Naive thymus-derived CD4-positive, alpha-beta T cell (primary cell): Measurements from ENCODE around the gene TTBK2. TPM values are rescaled to one million over a fixed set of nuclear protein-coding genes. Genes with fewer than 3 reads are reported as not detected.

Experiments used
- ATAC-seq: fragments of 150-1000 bp; cut with Tn5 transposase; 2 replicates; pipeline ENCODE4 v1.10.0; 2021; ENCODE audit warnings: mild to moderate bottlenecking, moderate library complexity
- CTCF ChIA-PET: fragments of 350-600 bp; sonication (Branson Sonifier 250); formaldehyde crosslinking; loops from one replicate; lab custom pipeline; 2021; ENCODE audit warnings: antibody characterized with exemption; lab: Charles Lee
- POLR2A ChIA-PET: fragments of 350-600 bp; sonication (Branson Sonifier 250); formaldehyde crosslinking; loops from one replicate; lab custom pipeline; 2021; ENCODE audit warnings: antibody characterized with exemption, inconsistent platforms; lab: Charles Lee
- DNase-seq, 9 donors: peaks; one replicate each; pipeline versions ENCODE4 v3.0.0 to v3.0.0-alpha.2; 2020 to 2022; ENCODE audit warnings: mixed read lengths in 1 of 9
- H3K27ac ChIP-seq: one replicate; pipeline ENCODE4 v1.7.0; 2013; ENCODE audit warnings: mild to moderate bottlenecking, low read depth, low read length, moderate library complexity
- H3K27me3 ChIP-seq, 2 donors: one replicate each; pipeline ENCODE4 v1.7.0; 2013; ENCODE audit warnings: low read length in 2 of 2, mild to moderate bottlenecking in 2 of 2, moderate library complexity in 2 of 2; ENCODE audit not compliant: control insufficient read depth in 2 of 2, insufficient read depth in 2 of 2
- H3K36me3 ChIP-seq, 3 experiments: 1 replicate in 2 of 3; 2 replicates in 1 of 3; pipeline ENCODE4 v1.7.0; 2013; ENCODE audit warnings: low read length in 3 of 3, mild to moderate bottlenecking in 3 of 3, moderate library complexity in 1 of 3; ENCODE audit not compliant: insufficient read depth in 3 of 3, control insufficient read depth in 2 of 3
- H3K4me1 ChIP-seq, 2 donors: one replicate each; pipeline ENCODE4 v1.7.0; 2013; ENCODE audit warnings: low read length in 2 of 2, mild to moderate bottlenecking in 2 of 2, moderate library complexity in 1 of 2; ENCODE audit not compliant: control insufficient read depth in 2 of 2, insufficient read depth in 2 of 2
- H3K4me3 ChIP-seq: 2 replicates; pipeline ENCODE4 v1.7.0; 2013; ENCODE audit warnings: mild to moderate bottlenecking, low read length
- H3K9me3 ChIP-seq, 3 experiments: 1 replicate in 2 of 3; 2 replicates in 1 of 3; pipeline ENCODE4 v1.7.0; 2013; ENCODE audit warnings: low read length in 3 of 3; ENCODE audit not compliant: control insufficient read depth in 2 of 3
- H3K27ac Mint-ChIP-seq, 9 donors: one replicate each; pipeline ENCODE4 v1.8.0; 2020 to 2022; ENCODE audit warnings: mixed read lengths in 9 of 9, mild to moderate bottlenecking in 8 of 9, moderate library complexity in 5 of 9, inconsistent platforms in 2 of 9
- H3K27me3 Mint-ChIP-seq, 5 donors: one replicate each; pipeline ENCODE4 v1.8.0; 2021 to 2022; ENCODE audit warnings: mixed read lengths in 5 of 5, mild to moderate bottlenecking in 1 of 5
- H3K36me3 Mint-ChIP-seq, 5 donors: one replicate each; pipeline ENCODE4 v1.8.0; 2020 to 2022; ENCODE audit warnings: mixed read lengths in 5 of 5, mild to moderate bottlenecking in 3 of 5, inconsistent platforms in 1 of 5
- H3K4me1 Mint-ChIP-seq, 7 donors: one replicate each; pipeline ENCODE4 v1.8.0; 2020 to 2022; ENCODE audit warnings: mixed read lengths in 7 of 7, mild to moderate bottlenecking in 3 of 7, inconsistent platforms in 1 of 7
- H3K4me3 Mint-ChIP-seq, 10 donors: one replicate each; pipeline ENCODE4 v1.8.0; 2020 to 2022; ENCODE audit warnings: mild to moderate bottlenecking in 10 of 10, mixed read lengths in 10 of 10, moderate library complexity in 6 of 10, inconsistent platforms in 2 of 10
- H3K9me3 Mint-ChIP-seq, 11 donors: one replicate each; pipeline ENCODE4 v1.8.0; 2020 to 2022; ENCODE audit warnings: mixed read lengths in 11 of 11, mild to moderate bottlenecking in 4 of 11, inconsistent platforms in 1 of 11, moderate library complexity in 1 of 11
- intact Hi-C, 2 donors: fragments of 100-400 bp; cut with micrococcal nuclease; formaldehyde crosslinking; loops; one replicate each; pipeline ENCODE4 v1.15.1; 2023
- polyA plus RNA-seq, 2 donors: library from polyadenylated mRNA; unstranded; fragments of 300-500 nt; fragmentation: Illumina TruSeq; gene quantifications; one replicate each; pipeline ENCODE4 v1.2.3, GENCODE V29; 2021
- total RNA-seq, 6 experiments: library from RNA in 5 of 6; stranded (reverse) in 5 of 6; gene quantifications; 1 replicate in 5 of 6; 2 replicates in 1 of 6; pipeline ENCODE4 v1.2.3 and lab custom pipeline; 2021 to 2026

Gene TTBK2
- total and polyA plus RNA-seq, 7 experiments from 2014 or later: 12.5 to 30.5 (median 26.1) TPM

DNA sequence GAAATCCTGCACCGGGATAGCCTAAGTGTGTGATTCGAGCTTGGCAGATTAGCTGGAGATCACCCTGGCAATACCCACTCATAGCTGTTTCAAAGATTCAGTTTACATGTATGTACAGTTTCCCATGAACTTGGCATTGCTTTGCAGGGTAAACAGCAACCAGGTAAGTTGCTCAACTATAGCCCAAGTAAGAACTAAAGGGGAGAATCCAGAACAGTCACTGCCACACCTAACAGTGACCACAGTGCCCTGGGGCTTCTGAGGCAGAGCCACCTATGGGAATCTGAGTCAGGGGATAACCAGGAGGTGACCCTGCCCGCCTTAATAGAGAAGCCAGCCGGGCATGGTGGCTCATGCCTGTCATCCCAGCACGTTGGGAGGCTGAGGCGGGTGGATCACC, 199.6 kb downstream of the TTBK2 start:
- no peaks in the 10 kb centered on the region for H3K27me3 Mint-ChIP-seq
- H3K27ac Mint-ChIP-seq: peak overlapping the region in 1 of 9 donors; percentile 32
- H3K4me1 Mint-ChIP-seq: no peaks in the 10 kb centered on the region
- no peaks in the 10 kb centered on the region for H3K4me1 ChIP-seq
- H3K9me3 ChIP-seq: no peaks in the 10 kb centered on the region
- H3K36me3 ChIP-seq: peaks cover 0 to 53% (median 7%) of the 10 kb centered on the region in 3 experiments
- no peak for DNase-seq
- CTCF ChIA-PET: no interaction called here
- H3K27me3 ChIP-seq: no peaks in the 10 kb centered on the region
- no peak overlapping the region for H3K27ac ChIP-seq
- intact Hi-C loops: no loop called here
- H3K9me3 Mint-ChIP-seq: no peaks in the 10 kb centered on the region
- no peak overlapping the region for H3K4me3 ChIP-seq
- POLR2A ChIA-PET: no interaction called here
- peaks cover 0 to 21% (median 6%) of the 10 kb centered on the region in 5 donors for H3K36me3 Mint-ChIP-seq
- no peak overlapping the region for H3K4me3 Mint-ChIP-seq
- ATAC-seq: no peak

DNA sequence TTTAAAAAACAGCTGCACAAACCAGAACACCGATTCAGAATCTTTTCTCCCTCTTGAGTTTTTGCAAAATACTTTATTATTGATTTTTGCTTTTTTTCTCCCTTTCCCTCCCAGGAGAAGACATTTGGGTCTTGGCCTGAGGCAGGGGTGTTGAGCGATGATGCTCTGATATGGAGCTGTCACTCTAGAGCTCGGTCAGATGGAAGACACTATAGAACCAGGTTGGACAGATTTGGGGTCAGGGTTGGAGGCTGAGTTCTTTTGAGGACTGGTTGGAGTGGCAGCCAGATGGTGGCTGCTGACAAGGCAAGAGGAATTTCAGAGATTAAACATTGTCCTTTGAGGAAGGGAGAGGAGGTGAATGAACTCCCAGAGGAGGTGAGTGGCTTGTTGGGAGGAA, 200.5 kb downstream of the TTBK2 start:
- CTCF ChIA-PET: no interaction called here
- no peaks in the 10 kb centered on the region for H3K4me1 Mint-ChIP-seq

DNA sequence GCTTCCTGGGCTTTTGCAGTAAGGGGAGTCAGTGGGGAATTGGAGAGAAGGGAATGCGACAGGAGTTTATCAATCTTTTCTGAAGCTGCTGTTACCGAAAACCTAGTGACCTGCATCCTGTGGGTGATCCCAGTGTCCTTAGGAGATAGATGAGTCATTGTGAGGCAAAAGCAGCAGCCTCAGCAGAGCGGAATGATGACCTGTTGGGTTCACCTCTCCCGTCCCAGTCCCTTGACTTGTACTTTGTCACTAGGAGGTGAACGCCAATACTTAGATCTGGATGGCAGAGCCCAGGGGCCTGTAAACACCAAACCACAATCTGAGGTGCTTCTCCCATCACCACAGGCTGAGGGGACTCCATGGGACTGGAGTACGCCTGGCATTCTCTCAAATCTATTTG, 201.5 kb downstream of the TTBK2 start:
- ChIA-PET CTCF (no interaction called here), POLR2A (no interaction called here)
- H3K27me3 ChIP-seq: no peaks in the 10 kb centered on the region
- intact Hi-C loops: no loop called here
- H3K4me1 ChIP-seq: no peaks in the 10 kb centered on the region
- ATAC-seq: no peak
- H3K4me3 Mint-ChIP-seq: no peak overlapping the region
- H3K36me3 ChIP-seq: peaks cover 0 to 33% (median 0%) of the 10 kb centered on the region in 3 experiments
- H3K9me3 ChIP-seq: no peaks in the 10 kb centered on the region
- no peaks in the 10 kb centered on the region for H3K9me3 Mint-ChIP-seq
- H3K27me3 Mint-ChIP-seq: no peaks in the 10 kb centered on the region
- no peaks in the 10 kb centered on the region for H3K4me1 Mint-ChIP-seq
- H3K27ac ChIP-seq: no peak overlapping the region
- no peak for DNase-seq
- H3K27ac Mint-ChIP-seq: no peak overlapping the region
- peaks cover 0 to 8% (median 0%) of the 10 kb centered on the region in 5 donors for H3K36me3 Mint-ChIP-seq
- no peak overlapping the region for H3K4me3 ChIP-seq

More for the DNA sequence above, 200.5 kb downstream of the TTBK2 start:
- Mint-ChIP-seq H3K9me3 (no peaks in the 10 kb centered on the region), H3K27me3 (no peaks in the 10 kb centered on the region), H3K27ac (peak overlapping the region in 6 of 9 donors; percentile 6 to 79 (median 28)), H3K36me3 (peaks cover 0 to 15% (median 6%) of the 10 kb centered on the region in 5 donors), H3K4me3 (no peak overlapping the region)
- no peak for DNase-seq
- no peak overlapping the region for H3K4me3 ChIP-seq
- POLR2A ChIA-PET: interaction anchor here (0.6 kb wide), 1 partner anchor 273 kb away, joined by 4 read pairs; no protein-coding TSS in a partner anchor
- ATAC-seq: no peak
- intact Hi-C loops: no loop called here
- H3K27me3 ChIP-seq: no peaks in the 10 kb centered on the region
- no peaks in the 10 kb centered on the region for H3K9me3 ChIP-seq
- H3K36me3 ChIP-seq: peaks cover 0 to 43% (median 2%) of the 10 kb centered on the region in 3 experiments
- no peak overlapping the region for H3K27ac ChIP-seq
- no peaks in the 10 kb centered on the region for H3K4me1 ChIP-seq

- ATAC-seq (no peak), DNase-seq (no peak)
- Mint-ChIP-seq H3K27me3 (no peaks in the 10 kb centered on the region), H3K9me3 (no peaks in the 10 kb centered on the region), H3K36me3 (peaks cover 0 to 6% (median 0%) of the 10 kb centered on the region in 5 donors), H3K27ac (no peak overlapping the region), H3K4me1 (no peaks in the 10 kb centered on the region), H3K4me3 (no peak overlapping the region)
- H3K4me1 ChIP-seq: no peaks in the 10 kb centered on the region
- H3K27me3 ChIP-seq: no peaks in the 10 kb centered on the region
- intact Hi-C loops: no loop called here
- no peaks in the 10 kb centered on the region for H3K9me3 ChIP-seq
- no peak overlapping the region for H3K27ac ChIP-seq
- CTCF ChIA-PET: no interaction called here
- peaks cover 0 to 13% (median 0%) of the 10 kb centered on the region in 3 experiments for H3K36me3 ChIP-seq
- POLR2A ChIA-PET: no interaction called here
- H3K4me3 ChIP-seq: no peak overlapping the region
Measured at GRCh38 chr15:42716626-42717025, 204.0 kb downstream of the TTBK2 start.

DNA sequence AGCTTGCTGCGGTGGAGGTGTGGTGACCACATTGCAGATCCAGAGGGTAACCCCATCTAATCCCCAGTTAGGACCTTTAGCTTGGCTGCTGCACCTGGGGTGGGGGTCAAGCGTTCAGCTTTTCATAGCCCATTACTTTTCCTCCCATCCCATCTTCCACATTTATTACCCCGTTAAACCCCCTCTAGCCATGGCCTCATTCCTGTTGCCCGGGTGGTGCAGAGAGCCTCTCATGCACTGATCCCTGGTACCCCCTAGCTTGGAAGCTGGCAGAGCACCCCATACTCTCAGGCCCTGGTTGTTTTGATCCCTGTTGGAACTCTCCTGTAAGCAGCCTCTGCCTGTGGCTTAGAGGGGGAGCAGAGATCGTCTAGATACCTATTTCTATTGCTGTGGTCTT, 204.5 kb downstream of the TTBK2 start:
- Mint-ChIP-seq H3K4me3 (no peak overlapping the region), H3K9me3 (no peaks in the 10 kb centered on the region), H3K27ac (no peak overlapping the region), H3K27me3 (no peaks in the 10 kb centered on the region), H3K36me3 (peaks cover 0 to 6% (median 0%) of the 10 kb centered on the region in 5 donors), H3K4me1 (no peaks in the 10 kb centered on the region)
- ATAC-seq: no peak
- H3K4me3 ChIP-seq: no peak overlapping the region
- ChIA-PET CTCF (no interaction called here), POLR2A (interaction anchor here (0.6 kb wide), 1 partner anchor 209 kb away, joined by 3 read pairs; no protein-coding TSS in a partner anchor)
- DNase-seq: no peak
- no peaks in the 10 kb centered on the region for H3K27me3 ChIP-seq
- no peak overlapping the region for H3K27ac ChIP-seq
- peaks cover 0 to 13% (median 0%) of the 10 kb centered on the region in 3 experiments for H3K36me3 ChIP-seq
- H3K4me1 ChIP-seq: no peaks in the 10 kb centered on the region
- intact Hi-C loops: no loop called here
- no peaks in the 10 kb centered on the region for H3K9me3 ChIP-seq

DNA sequence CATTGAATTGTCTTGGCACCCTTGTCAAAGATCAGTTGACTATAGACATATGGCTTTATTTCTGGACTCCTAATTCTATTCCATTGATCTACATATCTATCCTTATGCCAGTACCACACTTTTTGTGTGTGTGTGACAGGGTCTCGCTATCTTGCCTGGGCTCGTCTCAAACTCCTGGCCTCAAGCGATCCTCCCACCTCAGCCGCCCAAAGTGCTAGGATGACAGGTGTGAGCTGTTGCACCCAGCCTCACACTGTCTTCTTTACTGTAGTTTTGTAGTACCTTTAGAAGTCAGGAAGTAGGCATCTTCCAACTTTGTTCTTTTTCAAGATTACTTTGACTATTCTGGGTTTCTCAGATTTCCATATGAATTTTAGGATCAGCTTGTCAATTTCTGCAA, 208.0 kb downstream of the TTBK2 start:
- Mint-ChIP-seq H3K27ac (no peak overlapping the region), H3K9me3 (no peaks in the 10 kb centered on the region), H3K36me3 (peaks cover 0 to 1% (median 0%) of the 10 kb centered on the region in 5 donors), H3K4me3 (no peak overlapping the region), H3K27me3 (no peaks in the 10 kb centered on the region), H3K4me1 (peaks cover 0 to 9% (median 5%) of the 10 kb centered on the region in 7 donors)
- no peak overlapping the region for H3K27ac ChIP-seq
- POLR2A ChIA-PET: no interaction called here
- H3K36me3 ChIP-seq: no peaks in the 10 kb centered on the region
- intact Hi-C loops: no loop called here
- H3K9me3 ChIP-seq: no peaks in the 10 kb centered on the region
- DNase-seq (no peak), ATAC-seq (no peak)
- CTCF ChIA-PET: no interaction called here
- no peaks in the 10 kb centered on the region for H3K27me3 ChIP-seq
- no peaks in the 10 kb centered on the region for H3K4me1 ChIP-seq
- no peak overlapping the region for H3K4me3 ChIP-seq

GRCh38 chr15:42711746-42712145, 208.8 kb downstream of the TTBK2 start:
- H3K36me3 ChIP-seq: no peaks in the 10 kb centered on the region
- H3K4me3 ChIP-seq: no peak overlapping the region
- H3K36me3 Mint-ChIP-seq: peaks cover 0 to 1% (median 0%) of the 10 kb centered on the region in 5 donors
- H3K9me3 Mint-ChIP-seq: no peaks in the 10 kb centered on the region
- no peak for ATAC-seq
- peaks cover 0 to 9% (median 5%) of the 10 kb centered on the region in 7 donors for H3K4me1 Mint-ChIP-seq
- no peak overlapping the region for H3K4me3 Mint-ChIP-seq
- intact Hi-C loops: no loop called here
- no peaks in the 10 kb centered on the region for H3K27me3 ChIP-seq
- no peaks in the 10 kb centered on the region for H3K4me1 ChIP-seq
- CTCF ChIA-PET: no interaction called here
- no peak overlapping the region for H3K27ac ChIP-seq
- DNase-seq: no peak
- POLR2A ChIA-PET: no interaction called here
- H3K9me3 ChIP-seq: no peaks in the 10 kb centered on the region
- no peaks in the 10 kb centered on the region for H3K27me3 Mint-ChIP-seq
- H3K27ac Mint-ChIP-seq: no peak overlapping the region
